Activated CD4-positive, CD25-positive, alpha-beta regulatory T cell (primary cell): ENCODE measurements around the gene B4GALNT3.

Source experiments
- DNase-seq, 4 experiments: peaks; one replicate each; lab custom pipeline; 2025; lab: John Stamatoyannopoulos, UW

Gene B4GALNT3

DNA sequence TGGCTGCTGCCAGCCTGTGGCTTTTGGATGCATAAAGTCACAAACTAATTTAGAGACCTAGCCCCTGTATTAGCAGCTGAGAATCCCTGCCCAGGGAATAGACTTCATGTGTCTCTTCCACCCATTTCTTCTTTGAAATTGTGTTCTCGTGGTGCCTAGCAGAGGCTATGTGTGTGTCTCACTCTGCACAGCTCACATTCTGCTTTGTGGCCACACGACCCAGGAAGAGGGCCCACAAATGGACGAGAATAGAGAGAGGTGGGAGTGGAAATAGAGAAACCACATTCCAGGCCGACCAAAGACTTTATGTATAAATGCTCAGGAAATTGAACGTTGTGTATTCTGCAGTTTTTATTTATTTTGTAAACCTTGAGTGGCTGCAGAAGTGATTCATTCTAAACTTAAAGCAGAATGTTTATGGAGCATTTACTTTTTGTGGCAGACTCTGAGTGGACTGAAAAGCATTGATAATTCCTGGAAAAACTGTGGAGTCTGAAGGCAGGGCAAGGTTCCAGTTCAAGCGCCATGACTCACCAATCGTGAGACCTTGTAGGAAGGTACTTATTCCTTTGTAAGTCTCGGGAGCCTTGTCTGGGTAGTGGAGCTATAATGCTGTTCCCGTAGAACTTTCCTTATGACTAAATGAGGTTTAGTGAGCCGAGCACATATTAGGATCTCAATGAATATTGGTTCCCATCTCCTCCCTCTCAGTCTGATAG, 9.1 kb downstream of the B4GALNT3 start:
- no peak for DNase-seq

GRCh38 chr12:470133-470532, 10.4 kb downstream of the B4GALNT3 start:
- DNase-seq = no peak

- no peak for DNase-seq
Observed at GRCh38 chr12:473198-473597, 13.5 kb downstream of the B4GALNT3 start.

DNA sequence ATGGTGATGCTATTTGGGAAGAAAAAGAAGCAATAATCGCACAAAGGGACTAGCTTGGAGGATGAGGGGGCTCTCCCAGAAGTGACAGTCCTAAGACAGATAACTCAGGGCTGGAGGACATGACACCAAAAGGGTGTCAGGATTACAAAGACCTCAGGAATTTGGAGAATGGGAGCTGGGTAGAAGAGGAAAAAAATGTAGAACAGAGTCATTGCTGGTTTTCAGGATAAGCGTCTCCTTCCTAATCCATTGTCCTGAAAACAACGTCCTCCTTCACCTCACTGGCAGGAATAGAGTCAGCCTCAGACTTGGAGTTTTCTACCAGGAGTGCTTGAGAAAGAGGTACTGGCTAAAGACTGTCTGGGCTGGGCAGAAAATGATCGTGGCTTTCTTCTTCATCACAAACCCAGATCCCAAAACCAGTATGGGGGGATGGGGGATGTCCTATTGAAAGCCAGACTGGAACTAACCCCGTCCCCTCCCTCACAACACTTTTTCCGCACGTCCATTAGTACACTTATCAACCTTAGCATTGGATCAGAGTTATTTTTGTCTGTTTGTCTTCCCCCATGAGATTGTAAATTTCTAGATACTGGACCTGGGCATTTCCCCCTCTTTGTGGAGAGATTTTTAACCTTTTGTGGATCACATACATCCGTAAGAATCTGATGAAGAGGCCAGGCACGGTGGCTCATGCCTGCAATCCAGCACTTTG, 14.3 kb downstream of the B4GALNT3 start:
- no peak for DNase-seq

DNA sequence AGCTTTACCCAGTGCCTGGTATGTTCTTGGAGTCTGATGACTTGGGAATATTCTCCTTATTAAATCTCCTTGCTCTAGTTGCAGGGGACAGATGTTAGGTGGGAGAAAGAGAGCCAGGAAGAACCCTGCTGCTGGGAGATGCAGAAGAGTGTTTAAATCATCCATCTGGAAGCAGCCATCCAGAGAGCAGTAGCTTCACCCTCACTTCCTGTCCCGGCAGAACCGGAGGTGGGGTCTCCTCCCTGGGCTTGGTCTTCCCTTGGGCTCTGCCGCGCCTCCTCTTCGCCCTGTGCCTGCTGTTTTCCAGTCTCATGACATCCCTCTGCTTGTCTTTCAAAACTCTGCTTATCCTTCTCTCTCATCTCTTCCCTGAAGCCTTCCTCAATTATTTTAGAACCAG, 15.5 kb downstream of the B4GALNT3 start:
- DNase-seq = no peak

DNA sequence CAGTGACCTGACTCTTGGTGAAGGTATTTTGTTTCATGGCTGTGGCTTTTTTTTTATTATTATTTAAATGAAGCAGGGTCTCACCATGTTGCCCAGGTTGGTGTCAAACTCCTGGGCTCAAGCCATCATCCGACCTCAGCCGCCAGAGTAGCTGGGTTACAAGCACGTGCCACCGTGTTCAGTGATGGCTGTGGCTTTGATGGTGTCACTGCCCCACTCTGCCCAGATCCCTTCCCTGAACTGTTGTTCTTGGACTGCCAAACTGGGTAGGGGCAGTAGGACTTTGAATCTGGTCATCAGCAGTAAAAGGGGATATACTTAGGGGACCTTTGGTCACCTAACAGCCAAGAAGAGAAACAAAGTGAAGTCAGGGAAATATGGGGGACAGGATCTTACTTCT, 19.4 kb downstream of the B4GALNT3 start:
- DNase-seq = no peak

DNA sequence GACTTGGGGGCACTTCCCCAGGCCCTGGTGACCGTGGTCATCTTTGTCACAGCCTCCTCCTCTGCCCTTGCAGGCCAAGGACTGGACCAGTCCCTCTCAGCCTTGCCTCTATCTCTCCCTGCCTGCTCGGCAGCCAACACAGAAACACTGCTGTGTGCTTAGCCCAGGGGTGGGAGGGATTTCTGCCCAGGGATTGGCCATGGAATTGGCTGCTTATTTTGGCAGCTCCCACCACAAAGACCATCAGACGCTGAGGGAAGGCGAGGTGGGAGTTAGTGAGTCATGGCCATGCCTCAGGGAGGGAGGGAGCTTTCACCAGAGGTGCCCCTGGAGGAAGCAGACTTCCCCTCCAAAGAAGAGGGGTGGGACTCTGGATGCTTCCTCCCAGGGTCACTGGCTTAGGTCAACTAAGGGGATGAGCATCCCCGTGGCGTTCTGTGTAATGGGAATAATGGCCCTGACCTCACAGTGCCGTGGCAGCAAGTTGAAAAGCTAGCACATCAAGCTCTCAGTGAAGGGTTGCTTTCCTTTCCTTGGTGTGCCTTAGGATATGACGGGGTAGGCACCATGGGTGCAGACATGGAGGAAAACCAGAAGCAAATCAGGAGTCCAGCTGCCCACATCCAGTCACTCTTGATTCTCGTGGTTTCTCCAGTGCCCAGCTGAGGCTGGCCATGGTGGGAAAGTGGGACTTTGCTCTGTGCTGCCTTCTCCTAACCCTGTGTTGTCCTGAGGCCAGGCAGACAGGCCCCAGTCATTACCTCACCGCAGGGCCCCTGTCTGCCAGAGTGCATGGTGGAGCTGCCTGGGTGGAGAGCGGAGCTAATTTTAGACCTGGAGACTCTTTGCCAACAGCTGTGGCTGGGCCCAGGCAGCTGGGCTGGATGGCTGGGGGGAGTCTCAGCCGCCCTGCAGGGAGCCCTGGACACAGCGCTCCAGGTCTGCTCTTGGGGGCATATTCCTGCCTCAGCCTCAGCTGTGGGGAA, 21.4 kb downstream of the B4GALNT3 start:
- no peak for DNase-seq

DNA sequence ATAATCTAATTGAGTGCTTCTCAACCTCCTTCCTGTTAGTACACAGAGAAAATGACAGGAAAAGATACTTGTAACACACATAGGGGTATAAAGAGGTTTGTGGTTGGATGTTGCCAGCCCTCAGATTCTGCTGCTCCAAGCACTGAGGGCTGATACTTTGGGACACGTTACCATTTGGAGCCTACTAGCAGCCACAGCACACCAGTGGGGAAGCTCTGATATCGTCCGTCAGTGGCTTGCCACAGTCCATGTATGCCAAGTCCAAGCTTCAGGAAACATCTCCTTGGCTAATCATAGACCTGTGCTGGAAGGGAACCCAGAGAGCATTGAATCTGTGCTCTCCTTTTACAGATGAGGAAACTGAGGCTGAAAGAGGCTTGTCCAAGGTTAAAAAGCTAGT, 22.3 kb downstream of the B4GALNT3 start:
- no peak for DNase-seq

GRCh38 chr12:484096-484495, 24.4 kb downstream of the B4GALNT3 start:
- DNase-seq = no peak

- no peak for DNase-seq
Observed at GRCh38 chr12:490260-490659, 30.5 kb downstream of the B4GALNT3 start.

- DNase-seq = no peak
Observed at GRCh38 chr12:495466-495865, 35.7 kb downstream of the B4GALNT3 start.

DNA sequence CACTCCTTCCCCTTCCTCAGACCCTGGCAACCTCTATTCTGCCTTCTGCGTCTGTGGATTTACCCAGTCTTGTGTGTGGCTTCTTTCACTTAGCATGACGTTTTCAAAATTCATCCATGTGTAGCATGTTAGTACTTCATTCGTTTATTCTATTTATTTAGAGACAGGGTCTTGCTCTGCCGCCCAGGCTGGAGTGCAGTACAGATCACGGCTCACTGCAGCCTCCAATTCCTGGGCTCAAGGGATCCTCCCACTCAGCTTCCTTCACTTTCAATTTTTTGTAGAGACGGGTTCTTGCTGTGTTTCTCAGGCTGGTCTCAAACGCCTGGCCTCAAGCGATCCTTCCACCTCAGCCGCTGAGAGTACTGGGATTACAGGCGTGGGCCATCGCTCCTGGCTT, 37.0 kb downstream of the B4GALNT3 start:
- DNase-seq = no peak

GRCh38 chr12:497501-498160, 37.9 kb downstream of the B4GALNT3 start:
- no peak for DNase-seq

GRCh38 chr12:499837-500458, 40.2 kb downstream of the B4GALNT3 start:
- no peak for DNase-seq

GRCh38 chr12:501722-502447, 42.1 kb downstream of the B4GALNT3 start:
- DNase-seq = no peak

DNA sequence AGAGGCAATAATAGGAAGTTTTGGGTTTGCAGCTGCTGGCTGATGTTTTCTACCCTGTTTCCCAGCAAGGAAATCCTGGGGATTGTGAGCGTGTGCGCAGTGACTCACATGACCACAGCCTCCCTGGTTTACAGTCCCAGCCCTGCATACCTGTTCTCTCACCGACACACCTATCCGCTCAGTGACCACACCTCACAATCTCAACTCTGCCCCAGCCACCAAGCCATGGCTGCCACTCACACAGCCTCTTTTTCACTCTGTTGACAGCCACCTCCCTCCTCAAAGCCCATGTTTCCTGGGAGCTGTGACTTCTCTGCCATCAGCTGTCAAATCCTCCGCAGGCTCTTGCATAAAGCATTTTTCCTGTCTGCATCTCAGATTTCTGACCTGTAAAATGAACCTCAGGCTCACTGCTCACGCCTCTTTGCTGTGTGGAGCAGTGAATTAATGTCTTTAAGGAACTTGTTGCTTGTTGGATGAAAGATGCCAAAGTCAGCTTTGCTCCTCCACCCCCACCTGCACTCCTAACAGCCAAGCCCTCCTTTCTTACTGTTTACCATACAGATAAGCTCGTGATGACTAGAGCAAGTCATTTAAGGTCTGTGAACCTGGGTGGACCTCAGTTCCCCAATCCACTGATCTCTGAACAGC, 43.5 kb downstream of the B4GALNT3 start:
- DNase-seq = no peak

DNA sequence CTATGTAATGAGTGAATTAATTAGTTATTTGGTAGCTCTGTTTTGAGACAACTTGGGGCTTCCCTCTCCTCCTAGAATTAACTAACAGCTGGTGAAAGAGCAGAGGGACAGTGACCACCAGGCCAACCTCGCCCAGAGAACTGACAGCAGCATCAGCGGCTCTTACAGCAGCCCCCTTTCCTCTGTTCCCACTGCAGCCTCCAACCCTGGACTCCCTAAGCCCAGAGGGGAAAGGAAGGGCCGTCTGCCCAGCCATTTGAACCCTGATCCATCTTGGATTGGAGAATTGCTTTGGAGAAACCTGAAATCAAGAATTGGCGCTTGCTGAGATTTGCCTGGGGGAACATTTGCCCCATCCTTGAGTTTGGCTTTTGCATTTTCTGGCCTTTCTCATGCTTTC, 45.5 kb downstream of the B4GALNT3 start:
- DNase-seq = no peak

- DNase-seq = no peak
Observed at GRCh38 chr12:507391-507796, 47.7 kb downstream of the B4GALNT3 start.

GRCh38 chr12:508145-508544, 48.4 kb downstream of the B4GALNT3 start:
- no peak for DNase-seq

GRCh38 chr12:508795-509194, 49.1 kb downstream of the B4GALNT3 start:
- DNase-seq = no peak
